ENCODE measurements around the gene SCYGR4.

Gene SCYGR4

DNA sequence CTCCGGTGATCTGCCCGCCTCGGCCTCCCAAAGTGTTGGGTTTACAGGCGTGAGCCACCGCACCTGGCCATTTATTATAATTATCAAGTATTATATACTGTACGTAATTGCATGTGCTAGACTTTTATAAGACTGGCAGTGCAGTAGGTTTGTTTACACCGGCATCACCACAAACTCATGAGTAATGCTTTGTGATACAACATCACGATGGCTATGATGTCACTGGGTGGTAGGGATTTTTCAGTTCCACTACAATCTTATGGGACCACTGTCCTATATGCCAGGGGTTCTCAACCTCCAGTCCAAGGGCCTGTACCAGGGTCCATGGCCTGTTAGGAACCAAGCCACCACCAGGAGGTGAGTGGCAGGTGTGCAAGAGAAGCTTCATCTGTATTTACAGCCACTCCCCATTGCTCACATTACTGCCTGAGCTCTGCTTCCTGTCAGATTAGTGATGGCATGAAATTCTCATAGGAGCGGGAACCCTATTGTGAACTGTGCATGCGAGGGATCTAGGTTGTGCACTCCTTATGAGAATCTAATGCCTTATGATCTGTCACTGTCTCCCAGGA, 9.4 kb downstream of the SCYGR4 start:
- Histone ChIP-seq H3K9me3 (ENCODE audit: control extremely low read depth in 1 of 5, control insufficient read depth in 4 of 5, insufficient read depth in 2 of 5, low read depth in 1 of 5, low read length in 4 of 5) (peaks cover 0 to 10% (median 0%) of the 10 kb centered on the region in 5 experiments), H3K27me3 (replicated peaks in 2 of 5; ENCODE audit: control insufficient read depth in 4 of 5, insufficient read depth in 5 of 5, low read length in 4 of 5) (peaks cover 0 to 4% (median 0%) of the 10 kb centered on the region in 5 experiments), H3K27ac (ENCODE audit: insufficient read depth in 1 of 2, low read depth in 1 of 2, low read length in 2 of 2, poor library complexity in 1 of 2, severe bottlenecking in 2 of 2) (no peak overlapping the region), H3K4me3 (ENCODE audit: control insufficient read depth in 1 of 7, extremely low read depth in 1 of 7, insufficient read depth in 4 of 7, low read depth in 2 of 7, low read length in 6 of 7) (no peak overlapping the region), H3K4me1 (ENCODE audit: control extremely low read depth in 1 of 4, control insufficient read depth in 4 of 4, insufficient read depth in 4 of 4, low read length in 3 of 4) (no peaks in the 10 kb centered on the region), H3K36me3 (ENCODE audit: control insufficient read depth in 4 of 4, insufficient read depth in 4 of 4, low read length in 3 of 4) (no peaks in the 10 kb centered on the region)
- ChIA-PET CTCF (no interaction called here), POLR2A (no interaction called here)
- no peak for DNase-seq
- 100% methylated on average over 2 of the region's 10 CpGs for WGBS (ENCODE audit: insufficient coverage)

DNA sequence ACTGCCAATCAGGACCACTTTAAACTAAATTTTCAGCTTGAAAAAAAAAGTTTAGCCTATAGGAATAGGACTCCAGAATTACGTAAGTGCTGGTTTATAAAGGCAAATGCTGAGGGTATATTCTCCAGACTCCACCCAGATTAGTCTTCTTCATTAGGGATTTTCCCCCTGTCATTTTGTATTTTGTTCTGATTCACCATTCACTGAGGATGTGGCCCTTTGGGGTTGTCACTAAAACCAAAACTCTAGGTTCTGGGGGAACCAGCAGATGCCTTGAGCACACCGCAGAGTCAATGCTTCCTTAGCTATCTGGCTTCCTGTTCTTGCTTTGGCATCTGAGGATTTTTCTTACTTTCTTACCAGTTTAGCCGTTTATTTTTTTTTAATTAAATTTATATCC, 10.5 kb downstream of the SCYGR4 start:
- Histone ChIP-seq H3K4me3 (ENCODE audit: control insufficient read depth in 1 of 7, extremely low read depth in 1 of 7, insufficient read depth in 4 of 7, low read depth in 2 of 7, low read length in 6 of 7) (no peak overlapping the region), H3K27ac (ENCODE audit: insufficient read depth in 1 of 2, low read depth in 1 of 2, low read length in 2 of 2, poor library complexity in 1 of 2, severe bottlenecking in 2 of 2) (no peak overlapping the region), H3K4me1 (ENCODE audit: control extremely low read depth in 1 of 4, control insufficient read depth in 4 of 4, insufficient read depth in 4 of 4, low read length in 3 of 4) (no peaks in the 10 kb centered on the region), H3K36me3 (ENCODE audit: control insufficient read depth in 4 of 4, insufficient read depth in 4 of 4, low read length in 3 of 4) (no peaks in the 10 kb centered on the region), H3K9me3 (ENCODE audit: control extremely low read depth in 1 of 5, control insufficient read depth in 4 of 5, insufficient read depth in 2 of 5, low read depth in 1 of 5, low read length in 4 of 5) (peaks cover 0 to 2% (median 0%) of the 10 kb centered on the region in 5 experiments), H3K27me3 (replicated peaks in 2 of 5; ENCODE audit: control insufficient read depth in 4 of 5, insufficient read depth in 5 of 5, low read length in 4 of 5) (peaks cover 0 to 4% (median 2%) of the 10 kb centered on the region in 5 experiments)
- CTCF ChIA-PET, result interaction anchor here (1.4 kb wide), 1 partner anchor 10 kb away, joined by 3 read pairs; no protein-coding TSS in a partner anchor
- WGBS (ENCODE audit: insufficient coverage), result 83% methylated on average over 1 of the region's 3 CpGs
- POLR2A ChIA-PET, result no interaction called here
- DNase-seq, result peak in 1 of 3 donors; percentile 9

DNA sequence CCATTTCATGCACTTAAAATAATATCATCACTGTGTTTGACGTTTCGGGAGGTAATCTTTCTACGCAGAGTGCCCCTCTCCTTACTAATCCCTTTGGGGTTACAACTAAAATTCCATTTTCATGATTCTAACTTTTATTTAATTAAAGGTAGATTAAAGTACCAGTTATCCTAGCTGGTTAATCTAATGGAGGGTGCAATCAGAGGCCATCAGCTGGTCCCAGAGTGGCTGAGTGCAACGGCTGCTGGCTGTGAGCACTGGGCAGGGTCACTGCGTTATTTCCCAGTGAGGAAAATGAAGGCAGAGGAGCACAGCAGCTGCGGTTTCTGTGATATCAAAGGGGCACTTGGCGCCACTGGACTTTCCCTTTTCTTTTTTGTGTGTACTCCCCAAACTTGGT, 12.1 kb downstream of the SCYGR4 start:
- CTCF ChIA-PET, result no interaction called here
- Histone ChIP-seq H3K9me3 (ENCODE audit: control extremely low read depth in 1 of 5, control insufficient read depth in 4 of 5, insufficient read depth in 2 of 5, low read depth in 1 of 5, low read length in 4 of 5) (peaks cover 0 to 2% (median 0%) of the 10 kb centered on the region in 5 experiments), H3K36me3 (ENCODE audit: control insufficient read depth in 4 of 4, insufficient read depth in 4 of 4, low read length in 3 of 4) (no peaks in the 10 kb centered on the region), H3K4me1 (ENCODE audit: control extremely low read depth in 1 of 4, control insufficient read depth in 4 of 4, insufficient read depth in 4 of 4, low read length in 3 of 4) (no peaks in the 10 kb centered on the region), H3K4me3 (ENCODE audit: control insufficient read depth in 1 of 7, extremely low read depth in 1 of 7, insufficient read depth in 4 of 7, low read depth in 2 of 7, low read length in 6 of 7) (no peak overlapping the region), H3K27ac (ENCODE audit: insufficient read depth in 1 of 2, low read depth in 1 of 2, low read length in 2 of 2, poor library complexity in 1 of 2, severe bottlenecking in 2 of 2) (no peak overlapping the region), H3K27me3 (replicated peaks in 2 of 5; ENCODE audit: control insufficient read depth in 4 of 5, insufficient read depth in 5 of 5, low read length in 4 of 5) (peaks cover 0 to 4% (median 2%) of the 10 kb centered on the region in 5 experiments)
- DNase-seq, result no peak
- WGBS (ENCODE audit: insufficient coverage), result 95% methylated on average over 4 of the region's 7 CpGs
- POLR2A ChIA-PET, result no interaction called here

GRCh38 chr2:227630322-227630721, 13.0 kb downstream of the SCYGR4 start:
- Histone ChIP-seq H3K36me3 (ENCODE audit: control insufficient read depth in 4 of 4, insufficient read depth in 4 of 4, low read length in 3 of 4) (no peaks in the 10 kb centered on the region), H3K27me3 (replicated peaks in 2 of 5; ENCODE audit: control insufficient read depth in 4 of 5, insufficient read depth in 5 of 5, low read length in 4 of 5) (peaks cover 0 to 4% (median 2%) of the 10 kb centered on the region in 5 experiments), H3K27ac (ENCODE audit: insufficient read depth in 1 of 2, low read depth in 1 of 2, low read length in 2 of 2, poor library complexity in 1 of 2, severe bottlenecking in 2 of 2) (no peak overlapping the region), H3K4me1 (ENCODE audit: control extremely low read depth in 1 of 4, control insufficient read depth in 4 of 4, insufficient read depth in 4 of 4, low read length in 3 of 4) (no peaks in the 10 kb centered on the region), H3K9me3 (ENCODE audit: control extremely low read depth in 1 of 5, control insufficient read depth in 4 of 5, insufficient read depth in 2 of 5, low read depth in 1 of 5, low read length in 4 of 5) (no peaks in the 10 kb centered on the region), H3K4me3 (ENCODE audit: control insufficient read depth in 1 of 7, extremely low read depth in 1 of 7, insufficient read depth in 4 of 7, low read depth in 2 of 7, low read length in 6 of 7) (no peak overlapping the region)
- WGBS (ENCODE audit: insufficient coverage), result 96% methylated on average over 3 of the region's 3 CpGs
- DNase-seq, result no peak
- ChIA-PET POLR2A (no interaction called here), CTCF (interaction anchor here (0.9 kb wide), 1 partner anchor 13 kb away, joined by 3 read pairs; no protein-coding TSS in a partner anchor)

DNA sequence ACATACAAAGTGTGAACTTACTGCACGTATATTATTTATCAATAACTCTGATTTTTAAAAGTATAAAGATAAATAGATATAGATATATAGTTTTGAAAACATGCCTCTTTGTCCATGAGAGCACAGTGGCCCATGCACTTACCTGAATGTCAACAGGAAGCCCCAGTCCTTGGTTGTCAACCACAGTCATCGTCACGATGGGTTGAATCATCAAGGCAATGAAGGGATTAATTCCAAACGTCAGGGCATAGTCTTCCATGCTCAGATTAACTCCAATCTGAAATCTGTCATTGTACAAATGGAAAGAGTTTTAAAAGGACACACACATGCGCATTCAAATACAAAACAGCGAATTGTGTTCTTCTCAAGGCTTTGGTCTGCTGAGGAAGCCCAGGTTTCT, 15.5 kb downstream of the SCYGR4 start:
- POLR2A ChIA-PET, result no interaction called here
- 89% methylated on average over 4 of the region's 6 CpGs for WGBS (ENCODE audit: insufficient coverage)
- peaks cover 0 to 4% (median 2%) of the 10 kb centered on the region in 5 experiments for H3K27me3 ChIP-seq (replicated peaks in 2 of 5; ENCODE audit: control insufficient read depth in 4 of 5, insufficient read depth in 5 of 5, low read length in 4 of 5)

DNA sequence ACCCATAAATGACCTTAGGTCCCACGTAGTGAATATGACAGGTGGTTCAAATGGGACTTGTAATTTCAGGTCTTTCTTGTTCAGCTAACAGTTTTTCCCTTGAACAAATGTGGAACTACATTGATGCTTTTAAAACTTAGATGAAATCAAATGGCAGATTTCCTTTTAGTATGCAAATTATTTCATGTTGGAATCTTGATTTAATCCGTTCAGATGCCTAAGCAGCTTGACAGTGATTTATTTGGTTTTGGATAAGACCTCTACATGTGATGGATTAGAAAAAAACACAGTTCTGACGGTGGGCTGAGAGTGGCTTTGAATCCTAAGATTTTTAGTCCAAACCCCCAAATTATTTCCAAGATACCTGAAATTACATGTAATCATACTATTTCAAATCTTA, 16.9 kb downstream of the SCYGR4 start:
- ChIA-PET POLR2A (no interaction called here), CTCF (no interaction called here)
- no peak for DNase-seq

More for the DNA sequence above, 15.5 kb downstream of the SCYGR4 start:
- H3K4me1 ChIP-seq (ENCODE audit: control extremely low read depth in 1 of 4, control insufficient read depth in 4 of 4, insufficient read depth in 4 of 4, low read length in 3 of 4), result no peaks in the 10 kb centered on the region
- H3K27ac ChIP-seq (ENCODE audit: insufficient read depth in 1 of 2, low read depth in 1 of 2, low read length in 2 of 2, poor library complexity in 1 of 2, severe bottlenecking in 2 of 2), result no peak overlapping the region
- DNase-seq, result no peak
- no peaks in the 10 kb centered on the region for H3K36me3 ChIP-seq (ENCODE audit: control insufficient read depth in 4 of 4, insufficient read depth in 4 of 4, low read length in 3 of 4)
- CTCF ChIA-PET, result interaction anchor here (0.6 kb wide), 1 partner anchor 240 kb away, joined by 3 read pairs; no protein-coding TSS in a partner anchor
- H3K9me3 ChIP-seq (ENCODE audit: control extremely low read depth in 1 of 5, control insufficient read depth in 4 of 5, insufficient read depth in 2 of 5, low read depth in 1 of 5, low read length in 4 of 5), result no peaks in the 10 kb centered on the region
- no peak overlapping the region for H3K4me3 ChIP-seq (ENCODE audit: control insufficient read depth in 1 of 7, extremely low read depth in 1 of 7, insufficient read depth in 4 of 7, low read depth in 2 of 7, low read length in 6 of 7)

GRCh38 chr2:227642656-227643055, 25.4 kb downstream of the SCYGR4 start:
- ChIA-PET POLR2A (no interaction called here), CTCF (no interaction called here)
- Histone ChIP-seq H3K36me3 (ENCODE audit: control insufficient read depth in 4 of 4, insufficient read depth in 4 of 4, low read length in 3 of 4) (no peaks in the 10 kb centered on the region), H3K27me3 (replicated peaks in 2 of 5; ENCODE audit: control insufficient read depth in 4 of 5, insufficient read depth in 5 of 5, low read length in 4 of 5) (no peaks in the 10 kb centered on the region), H3K4me3 (ENCODE audit: control insufficient read depth in 1 of 7, extremely low read depth in 1 of 7, insufficient read depth in 4 of 7, low read depth in 2 of 7, low read length in 6 of 7) (no peak overlapping the region), H3K4me1 (ENCODE audit: control extremely low read depth in 1 of 4, control insufficient read depth in 4 of 4, insufficient read depth in 4 of 4, low read length in 3 of 4) (peaks cover 0 to 2% (median 0%) of the 10 kb centered on the region in 4 experiments), H3K27ac (ENCODE audit: insufficient read depth in 1 of 2, low read depth in 1 of 2, low read length in 2 of 2, poor library complexity in 1 of 2, severe bottlenecking in 2 of 2) (no peak overlapping the region), H3K9me3 (ENCODE audit: control extremely low read depth in 1 of 5, control insufficient read depth in 4 of 5, insufficient read depth in 2 of 5, low read depth in 1 of 5, low read length in 4 of 5) (no peaks in the 10 kb centered on the region)
- 83% methylated on average over 1 of the region's 2 CpGs for WGBS (ENCODE audit: insufficient coverage)
- no peak for DNase-seq

More for the DNA sequence above, 16.9 kb downstream of the SCYGR4 start:
- no peak overlapping the region for H3K27ac ChIP-seq (ENCODE audit: insufficient read depth in 1 of 2, low read depth in 1 of 2, low read length in 2 of 2, poor library complexity in 1 of 2, severe bottlenecking in 2 of 2)
- 100% methylated on average over 1 of the region's 3 CpGs for WGBS (ENCODE audit: insufficient coverage)
- no peaks in the 10 kb centered on the region for H3K9me3 ChIP-seq (ENCODE audit: control extremely low read depth in 1 of 5, control insufficient read depth in 4 of 5, insufficient read depth in 2 of 5, low read depth in 1 of 5, low read length in 4 of 5)
- peaks cover 0 to 2% (median 0%) of the 10 kb centered on the region in 5 experiments for H3K27me3 ChIP-seq (replicated peaks in 2 of 5; ENCODE audit: control insufficient read depth in 4 of 5, insufficient read depth in 5 of 5, low read length in 4 of 5)
- no peaks in the 10 kb centered on the region for H3K4me1 ChIP-seq (ENCODE audit: control extremely low read depth in 1 of 4, control insufficient read depth in 4 of 4, insufficient read depth in 4 of 4, low read length in 3 of 4)
- no peaks in the 10 kb centered on the region for H3K36me3 ChIP-seq (ENCODE audit: control insufficient read depth in 4 of 4, insufficient read depth in 4 of 4, low read length in 3 of 4)
- H3K4me3 ChIP-seq (ENCODE audit: control insufficient read depth in 1 of 7, extremely low read depth in 1 of 7, insufficient read depth in 4 of 7, low read depth in 2 of 7, low read length in 6 of 7), result no peak overlapping the region

Measured in common myeloid progenitor, CD34-positive (primary cell).